CD4-positive, alpha-beta T cell treated with Interleukin-10 for 1 hour (primary cell): ENCODE measurements around the gene TRPM5.

ENCODE experiments used
- DNase-seq: peaks from one replicate; pipeline ENCODE4 v3.0.0-alpha.2; 2020

Gene TRPM5

GRCh38 chr11:2402106-2402505, 42.2 kb downstream of the TRPM5 start:
- no peak for DNase-seq

- no peak for DNase-seq
Measured at GRCh38 chr11:2401436-2401984, 42.8 kb downstream of the TRPM5 start.

GRCh38 chr11:2400762-2401435, 43.4 kb downstream of the TRPM5 start:
- DNase-seq = no peak

GRCh38 chr11:2400069-2400761, 44.1 kb downstream of the TRPM5 start, which contains the start of gene TSSC4:
TSS of gene TSSC4 (plus strand) at chr11:2400750. CDS start at chr11:2402634, 1,884 bp downstream.
- DNase-seq = peak; percentile 100

GRCh38 chr11:2399488-2400068, 44.7 kb downstream of the TRPM5 start:
- no peak for DNase-seq

GRCh38 chr11:2398664-2399355, 45.5 kb downstream of the TRPM5 start:
- no peak for DNase-seq

- no peak for DNase-seq
Measured at GRCh38 chr11:2397005-2397404, 47.3 kb downstream of the TRPM5 start.

GRCh38 chr11:2396471-2396870, 47.8 kb downstream of the TRPM5 start:
- DNase-seq = no peak

- no peak for DNase-seq
Measured at GRCh38 chr11:2395856-2396255, 48.5 kb downstream of the TRPM5 start.

GRCh38 chr11:2395211-2395730, 49.0 kb downstream of the TRPM5 start:
- DNase-seq = no peak

GRCh38 chr11:2394818-2395105, 49.6 kb downstream of the TRPM5 start:
- DNase-seq = no peak
